Neural crest cell (in vitro differentiated cells): ENCODE measurements around the gene AFDN. TPM values are rescaled to one million over a fixed set of nuclear protein-coding genes. Genes with fewer than 3 reads are reported as not detected.

ENCODE experiments used
- DNase-seq: peaks from one replicate; pipeline ENCODE4 v3.0.0; 2021; ENCODE audit warnings: low read depth, mixed read lengths, low spot score
- H3K27ac Mint-ChIP-seq: one replicate; pipeline ENCODE4 v1.8.0; 2021; ENCODE audit warnings: mild to moderate bottlenecking, mixed read lengths; ENCODE audit not compliant: unreplicated experiment
- H3K27me3 Mint-ChIP-seq: 2 replicates; pipeline ENCODE4 v1.8.0; 2021; ENCODE audit warnings: low read depth, mild to moderate bottlenecking, mixed read lengths
- H3K36me3 Mint-ChIP-seq: 2 replicates; pipeline ENCODE4 v1.8.0; 2021; ENCODE audit warnings: low read depth, mild to moderate bottlenecking, mixed read lengths
- H3K4me1 Mint-ChIP-seq: 2 replicates; pipeline ENCODE4 v1.8.0; 2021; ENCODE audit warnings: mixed read lengths
- H3K4me3 Mint-ChIP-seq: one replicate; pipeline ENCODE4 v1.8.0; 2021; ENCODE audit warnings: mild to moderate bottlenecking, mixed read lengths
- H3K9me3 Mint-ChIP-seq: 2 replicates; pipeline ENCODE4 v1.8.0; 2021; ENCODE audit warnings: mixed read lengths
- total RNA-seq: library from RNA; stranded (reverse); gene quantifications from 2 replicates; pipeline ENCODE4 v1.2.1, GENCODE V29; 2021
- TF ChIP-seq, protein P1 (sequence below): fragments of 200-600 bp; sonication (generic); conservative IDR thresholded peaks from 2 replicates; pipeline ENCODE4 v1.5.0; 2021; ENCODE audit warnings: antibody characterized with exemption, mild to moderate bottlenecking

Gene AFDN
- total RNA-seq, 1 donor from 2014 or later = 143 TPM

DNA sequence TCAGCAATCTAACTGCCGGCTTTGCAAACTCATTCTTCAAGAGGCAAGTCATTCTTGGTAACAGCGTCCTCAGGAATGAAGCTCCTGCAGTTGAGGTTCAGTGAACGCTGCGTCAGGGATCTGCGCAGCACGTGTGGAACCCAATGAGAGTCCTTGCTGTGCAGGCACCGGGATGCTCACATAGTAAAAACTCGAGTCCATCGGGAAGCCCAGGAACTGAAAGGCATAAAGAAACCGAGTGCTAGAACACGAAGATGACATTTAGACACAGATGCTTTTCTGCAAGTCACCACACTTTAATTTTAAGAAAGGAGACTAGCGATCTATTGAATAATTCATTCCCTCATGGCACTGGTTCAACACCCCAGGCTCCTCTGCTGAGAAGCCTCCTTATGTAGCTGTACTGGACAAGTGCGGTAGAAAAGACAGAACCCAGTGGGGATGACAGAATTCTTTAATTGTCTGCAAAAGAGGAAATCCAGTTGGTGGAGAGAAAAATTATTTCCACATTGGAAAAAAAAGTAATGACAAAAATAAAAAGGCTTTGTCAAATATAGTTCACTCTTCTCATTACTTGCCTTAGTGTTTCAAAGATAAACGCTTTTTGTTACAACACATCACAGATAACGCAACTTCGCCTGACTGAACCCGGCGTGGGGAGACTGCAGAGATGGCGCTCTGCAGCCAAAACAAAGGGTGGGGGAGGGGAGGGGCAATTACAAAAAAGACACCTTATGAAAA is 1.9 kb upstream of the AFDN start:
- peak overlapping the region; percentile 90 for H3K4me3 Mint-ChIP-seq
- no peak overlapping the region for H3K27ac Mint-ChIP-seq
- peaks cover 2% of the 10 kb centered on the region for H3K36me3 Mint-ChIP-seq
- H3K4me1 Mint-ChIP-seq = peaks cover 37% of the 10 kb centered on the region
- H3K27me3 Mint-ChIP-seq = peaks cover 34% of the 10 kb centered on the region
- DNase-seq = no peak
- H3K9me3 Mint-ChIP-seq = no peaks in the 10 kb centered on the region
- TF ChIP-seq, protein P1, sequence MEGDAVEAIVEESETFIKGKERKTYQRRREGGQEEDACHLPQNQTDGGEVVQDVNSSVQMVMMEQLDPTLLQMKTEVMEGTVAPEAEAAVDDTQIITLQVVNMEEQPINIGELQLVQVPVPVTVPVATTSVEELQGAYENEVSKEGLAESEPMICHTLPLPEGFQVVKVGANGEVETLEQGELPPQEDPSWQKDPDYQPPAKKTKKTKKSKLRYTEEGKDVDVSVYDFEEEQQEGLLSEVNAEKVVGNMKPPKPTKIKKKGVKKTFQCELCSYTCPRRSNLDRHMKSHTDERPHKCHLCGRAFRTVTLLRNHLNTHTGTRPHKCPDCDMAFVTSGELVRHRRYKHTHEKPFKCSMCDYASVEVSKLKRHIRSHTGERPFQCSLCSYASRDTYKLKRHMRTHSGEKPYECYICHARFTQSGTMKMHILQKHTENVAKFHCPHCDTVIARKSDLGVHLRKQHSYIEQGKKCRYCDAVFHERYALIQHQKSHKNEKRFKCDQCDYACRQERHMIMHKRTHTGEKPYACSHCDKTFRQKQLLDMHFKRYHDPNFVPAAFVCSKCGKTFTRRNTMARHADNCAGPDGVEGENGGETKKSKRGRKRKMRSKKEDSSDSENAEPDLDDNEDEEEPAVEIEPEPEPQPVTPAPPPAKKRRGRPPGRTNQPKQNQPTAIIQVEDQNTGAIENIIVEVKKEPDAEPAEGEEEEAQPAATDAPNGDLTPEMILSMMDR = no peak

DNA sequence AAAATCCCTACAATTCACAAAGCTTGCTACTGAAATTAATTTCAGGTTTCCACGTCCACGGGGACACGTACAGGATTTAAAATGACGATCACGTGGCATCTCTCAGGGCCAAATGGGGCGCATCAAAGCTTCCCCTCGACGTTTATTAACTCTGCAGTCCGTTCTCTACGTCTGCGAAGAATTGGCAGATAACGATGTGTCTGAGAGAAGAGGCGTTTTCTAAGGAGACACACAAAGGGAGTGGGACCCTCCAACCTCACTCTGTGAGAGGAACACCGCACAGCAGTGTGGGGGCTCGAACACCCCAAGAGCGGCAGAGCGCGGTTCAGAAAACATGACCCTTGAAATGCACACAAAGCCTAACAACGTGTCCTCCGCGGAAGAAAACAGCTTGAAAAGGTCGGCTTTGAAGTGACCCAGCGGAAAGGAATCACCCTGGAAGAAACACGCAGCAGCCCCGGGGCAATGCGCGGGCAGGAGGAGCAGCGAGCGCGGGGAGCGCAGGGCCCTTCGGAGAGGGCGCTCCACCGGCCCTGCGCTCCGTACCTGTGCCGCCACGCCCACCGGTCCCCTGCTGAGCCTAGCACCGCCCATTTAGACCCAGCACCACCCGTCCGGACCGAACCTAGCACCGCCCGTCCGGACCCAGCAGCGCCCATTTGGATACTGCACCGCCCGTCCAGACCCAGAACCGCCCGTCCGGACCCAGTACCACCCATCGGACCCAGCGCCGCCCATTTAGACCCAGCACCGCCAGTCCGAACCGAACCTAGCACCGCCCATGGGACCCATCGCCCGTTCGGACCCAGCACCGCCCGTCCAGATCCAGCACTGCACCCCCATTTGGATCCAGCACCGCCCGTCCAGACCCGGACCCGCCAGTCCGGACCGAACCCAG is 1.1 kb upstream of the AFDN start:
- peaks cover 34% of the 10 kb centered on the region for H3K27me3 Mint-ChIP-seq
- H3K4me1 Mint-ChIP-seq = peaks cover 43% of the 10 kb centered on the region
- peak overlapping the region; percentile 81 for H3K27ac Mint-ChIP-seq
- peaks cover 2% of the 10 kb centered on the region for H3K36me3 Mint-ChIP-seq
- TF ChIP-seq, protein P1 = no peak
- peak; percentile 55 for DNase-seq
- no peaks in the 10 kb centered on the region for H3K9me3 Mint-ChIP-seq
- H3K4me3 Mint-ChIP-seq = peak overlapping the region; percentile 90

DNA sequence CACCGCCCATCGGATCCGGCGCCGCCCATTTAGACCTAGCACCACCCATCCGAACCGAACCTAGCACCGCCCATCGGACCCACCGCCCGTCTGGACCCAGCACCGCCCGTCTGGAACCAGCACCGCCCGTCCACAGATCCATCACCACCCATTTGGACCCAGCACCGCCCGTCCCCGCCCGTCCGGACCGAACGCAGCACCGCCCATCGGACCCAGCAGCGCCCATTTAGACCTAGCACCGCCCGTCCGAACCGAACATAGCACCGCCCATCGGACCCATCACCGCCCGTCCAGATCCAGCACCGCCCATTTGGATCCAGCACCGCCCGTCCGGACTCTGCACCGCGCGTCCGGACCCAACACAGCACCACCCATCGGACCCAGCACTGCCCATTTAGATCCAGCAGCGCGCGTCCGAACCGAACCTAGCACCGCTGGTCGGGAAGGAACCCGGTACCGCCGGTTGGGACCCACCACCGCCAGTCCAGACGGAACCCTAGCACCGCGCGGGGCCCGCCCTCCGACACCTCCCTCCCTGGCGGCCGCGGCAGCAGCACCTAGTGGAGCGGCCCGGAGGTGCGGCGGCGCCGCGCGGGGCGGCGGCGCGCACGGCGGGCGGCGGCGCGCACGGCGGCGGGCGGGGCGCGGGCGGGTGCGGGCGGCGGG is 348 bp upstream of the AFDN start:
- TF ChIP-seq, protein P1 = peak; percentile 58
- DNase-seq = peak; percentile 50
- no peaks in the 10 kb centered on the region for H3K9me3 Mint-ChIP-seq
- no peaks in the 10 kb centered on the region for H3K36me3 Mint-ChIP-seq
- H3K4me3 Mint-ChIP-seq = peak overlapping the region; percentile 90
- peaks cover 34% of the 10 kb centered on the region for H3K27me3 Mint-ChIP-seq
- peak overlapping the region; percentile 57 for H3K27ac Mint-ChIP-seq
- peaks cover 43% of the 10 kb centered on the region for H3K4me1 Mint-ChIP-seq

DNA sequence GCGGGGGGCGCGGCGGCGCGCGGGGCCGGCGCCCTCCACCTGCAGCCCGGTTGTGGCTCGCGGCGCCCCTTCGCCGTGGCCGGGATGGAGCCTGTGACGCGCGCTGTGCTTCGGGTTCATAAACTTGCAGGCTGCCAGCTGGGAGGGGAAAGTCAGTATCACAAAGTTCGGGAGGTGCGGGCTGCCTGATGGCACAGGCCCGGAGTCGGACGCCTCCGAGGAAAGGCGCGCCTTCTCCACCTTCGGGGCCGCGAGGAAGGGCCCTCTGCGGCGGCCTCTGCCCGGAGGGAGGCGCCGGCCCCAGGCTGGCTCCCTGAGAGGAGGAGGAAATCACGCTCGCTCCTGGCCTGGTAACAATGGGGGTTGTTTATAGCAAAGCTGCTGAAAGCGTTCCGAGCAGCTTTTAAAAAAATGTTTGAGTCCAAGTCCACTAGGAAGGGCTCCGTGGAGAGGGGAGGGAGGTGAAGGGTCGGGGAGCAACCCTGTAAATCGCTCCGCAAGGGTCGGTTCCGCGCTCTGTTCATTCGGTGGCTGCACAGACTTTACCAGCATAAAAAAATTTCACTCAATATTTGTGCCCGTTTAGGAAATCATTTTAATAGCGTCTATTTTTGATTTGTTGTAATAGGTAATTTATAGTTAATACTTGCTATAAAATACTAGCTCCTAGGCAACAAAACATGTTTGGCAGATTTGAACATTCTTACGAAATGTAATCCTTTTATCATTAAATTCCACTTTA is 1.0 kb downstream of the AFDN start:
- Mint-ChIP-seq H3K4me1 (peaks cover 49% of the 10 kb centered on the region), H3K27ac (peak overlapping the region; percentile 28), H3K27me3 (peaks cover 32% of the 10 kb centered on the region), H3K36me3 (no peaks in the 10 kb centered on the region), H3K9me3 (no peaks in the 10 kb centered on the region), H3K4me3 (peak overlapping the region; percentile 94)
- peak; percentile 45 for DNase-seq
- TF ChIP-seq, protein P1 = no peak
